Esophagus squamous epithelium (tissue), 5 donors: ENCODE data around the gene DENND5B. TPM values are rescaled to one million over a fixed set of nuclear protein-coding genes. Genes with fewer than 3 reads are reported as not detected.

Source experiments
- DNase-seq: peaks from one replicate; lab custom pipeline; 2025; lab: John Stamatoyannopoulos, UW
- H3K27ac ChIP-seq, 4 donors: fragments of 200-600 bp; sonication (generic); one replicate each; pipeline ENCODE4 v1.5.1; 2016 to 2019; ENCODE audit warnings: mild to moderate bottlenecking in 1 of 4
- H3K27me3 ChIP-seq, 4 donors: fragments of 200-600 bp; sonication (generic); 1 replicate in 3 of 4; 2 replicates in 1 of 4; pipeline versions ENCODE4 v1.5.1 to v1.6.0; 2017 to 2021; ENCODE audit warnings: antibody characterized with exemption in 1 of 4
- H3K36me3 ChIP-seq, 3 donors: fragments of 200-600 bp; sonication (generic); one replicate each; pipeline ENCODE4 v1.5.1; 2016 to 2019
- H3K4me1 ChIP-seq, 3 donors: fragments of 200-600 bp; sonication (generic); one replicate each; pipeline ENCODE4 v1.5.1; 2017 to 2019
- H3K4me3 ChIP-seq, 4 donors: fragments of 200-600 bp; sonication (generic); 1 replicate in 3 of 4; 2 replicates in 1 of 4; pipeline ENCODE4 v1.5.1; 2016 to 2019; ENCODE audit warnings: mild to moderate bottlenecking in 2 of 4, moderate library complexity in 1 of 4
- H3K9me3 ChIP-seq, 3 donors: fragments of 200-600 bp; sonication (generic); one replicate each; pipeline ENCODE4 v1.5.1; 2016 to 2019
- CTCF ChIP-seq, 6 experiments: fragments of 450-650 bp in 4 of 6; fragments of 200-600 bp in 2 of 6; sonication (generic) in 2 of 6; IDR thresholded peaks; one replicate each; pipeline ENCODE4 v1.5.1; 2016 to 2019; ENCODE audit warnings: antibody characterized with exemption in 6 of 6, mild to moderate bottlenecking in 4 of 6, moderate library complexity in 4 of 6
- POLR2A ChIP-seq, 4 donors: fragments of 450-650 bp; IDR thresholded peaks; one replicate each; pipeline ENCODE4 v1.6.1; 2017; ENCODE audit warnings: antibody characterized with exemption in 4 of 4, mild to moderate bottlenecking in 4 of 4, moderate library complexity in 3 of 4
- WGBS, 2 donors: methylation state at CpG; one replicate each; pipeline ENCODE4 v1.1.5; 2018; 5-methylcytosine and 5-hydroxymethylcytosine counted together
- intact Hi-C: fragments of 100-400 bp; cut with DNase I; formaldehyde crosslinking; loops from one replicate; pipeline ENCODE4 v1.15.0; 2022
- total RNA-seq, 4 donors: library from RNA; depleted of rRNA; stranded (reverse); fragments of >200 nt; gene quantifications; one replicate each; pipeline ENCODE4 v1.1.0, GENCODE V29; 2016
- donor health status: DM: yes; HTN: yes; CAD: no.

Gene DENND5B
- total RNA-seq, 4 donors from 2014 or later, result 0.38 to 5.3 (median 1.5) TPM

DNA sequence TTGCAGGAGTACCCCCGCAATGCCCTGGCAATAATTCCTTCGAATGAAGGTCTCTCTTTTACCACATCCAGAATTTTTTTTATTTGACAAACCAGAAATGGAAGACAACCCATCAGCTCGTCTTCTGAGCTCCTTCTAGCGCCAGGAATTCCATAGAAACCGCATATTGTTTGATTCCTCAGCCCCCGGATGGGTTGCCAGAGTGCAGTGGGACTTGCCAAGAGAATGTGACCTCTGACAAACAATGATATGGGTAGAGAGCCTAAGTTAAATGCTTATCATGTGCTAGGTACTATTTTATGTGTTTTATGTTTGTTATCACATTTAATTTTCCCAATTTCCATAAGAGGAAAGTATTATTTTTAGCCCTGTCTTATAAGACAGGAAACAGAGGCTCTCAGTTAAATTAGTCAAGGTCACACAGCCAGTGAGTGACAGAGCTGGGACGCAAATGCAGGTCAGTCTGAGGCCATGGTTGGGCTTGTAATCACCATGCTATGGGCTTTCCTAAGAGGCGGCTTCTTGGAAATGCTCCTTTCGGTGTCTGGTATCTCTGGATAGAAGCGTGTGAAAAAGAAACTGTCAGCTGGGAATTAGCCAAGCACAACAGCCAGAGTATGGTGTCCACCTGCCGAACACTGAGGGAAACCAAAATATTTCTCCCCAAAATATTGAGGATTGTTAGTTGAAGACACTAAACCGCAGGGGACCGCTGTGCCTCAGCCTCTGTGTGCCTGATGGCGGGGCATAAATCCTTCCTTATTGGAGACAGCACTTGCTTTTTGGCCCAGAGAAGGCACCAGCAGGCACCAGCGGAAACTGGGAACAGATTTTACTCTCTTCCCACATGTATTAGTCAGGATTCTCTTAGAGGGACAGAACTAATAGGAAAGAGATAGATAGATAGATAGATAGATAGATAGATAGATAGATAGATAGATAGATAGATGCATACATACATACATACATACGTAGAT, 39.1 kb upstream of the DENND5B start:
- no peak for DNase-seq
- no peaks in the 10 kb centered on the region for H3K36me3 ChIP-seq
- H3K27me3 ChIP-seq, result no peaks in the 10 kb centered on the region
- TF ChIP-seq POLR2A (IDR thresholded peaks at IDR 0.05), result no peak
- no peak for TF ChIP-seq CTCF (IDR thresholded peaks at IDR 0.05)
- intact Hi-C loops, result no loop called here
- peaks cover 0 to 9% (median 0%) of the 10 kb centered on the region in 3 donors for H3K4me1 ChIP-seq
- no peaks in the 10 kb centered on the region for H3K9me3 ChIP-seq
- no peak overlapping the region for H3K27ac ChIP-seq
- H3K4me3 ChIP-seq, result no peak overlapping the region
- WGBS, 2 donors, result 60 to 64% methylated on average over 15 to 16 of the region's 16 CpGs

GRCh38 chr12:31627456-31628054, 36.6 kb upstream of the DENND5B start:
- WGBS, 2 donors, result 82 to 87% methylated on average over 5 of the region's 5 CpGs
- TF ChIP-seq POLR2A (IDR thresholded peaks at IDR 0.05) (no peak), CTCF (IDR thresholded peaks at IDR 0.05) (no peak)
- no peak overlapping the region for H3K4me3 ChIP-seq
- no peaks in the 10 kb centered on the region for H3K9me3 ChIP-seq
- no peak for DNase-seq
- H3K27me3 ChIP-seq, result no peaks in the 10 kb centered on the region
- H3K27ac ChIP-seq, result no peak overlapping the region
- H3K4me1 ChIP-seq, result peaks cover 0 to 9% (median 0%) of the 10 kb centered on the region in 3 donors
- H3K36me3 ChIP-seq, result no peaks in the 10 kb centered on the region
- intact Hi-C loops, result no loop called here

- 63 to 68% methylated on average over 7 of the region's 7 CpGs for WGBS, 2 donors
- Histone ChIP-seq H3K27me3 (no peaks in the 10 kb centered on the region), H3K36me3 (no peaks in the 10 kb centered on the region), H3K27ac (no peak overlapping the region), H3K4me3 (no peak overlapping the region), H3K9me3 (no peaks in the 10 kb centered on the region), H3K4me1 (peaks cover 0 to 9% (median 0%) of the 10 kb centered on the region in 3 donors)
- no peak for DNase-seq
- intact Hi-C loops, result no loop called here
- TF ChIP-seq CTCF (IDR thresholded peaks at IDR 0.05) (no peak), POLR2A (IDR thresholded peaks at IDR 0.05) (no peak)
These were observed 35.5 kb upstream of the DENND5B start for GRCh38 chr12:31626270-31626995.

DNA sequence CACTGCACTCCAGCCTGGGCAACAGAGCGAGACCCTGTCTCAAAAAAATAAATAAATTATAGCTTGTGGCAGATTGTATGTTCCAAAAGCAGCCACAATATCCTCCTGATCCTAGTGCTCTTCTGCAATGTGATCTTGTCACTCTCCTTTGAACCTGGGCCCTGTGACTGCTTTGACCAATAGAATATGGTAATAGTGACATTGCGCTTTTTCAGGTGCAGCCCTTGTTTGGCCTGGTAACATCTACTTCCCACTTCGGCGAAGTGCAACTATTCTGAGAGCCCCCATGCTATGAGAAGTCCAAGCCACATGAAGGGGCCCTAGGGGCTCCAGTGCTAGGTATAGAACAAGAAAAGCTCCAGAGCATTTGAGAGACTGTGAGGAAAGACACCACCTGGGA, 31.1 kb upstream of the DENND5B start:
- intact Hi-C loops, result no loop called here
- no peak for DNase-seq
- Histone ChIP-seq H3K27me3 (peaks cover 0 to 5% (median 0%) of the 10 kb centered on the region in 4 donors), H3K27ac (no peak overlapping the region), H3K4me3 (no peak overlapping the region), H3K4me1 (no peaks in the 10 kb centered on the region), H3K36me3 (no peaks in the 10 kb centered on the region), H3K9me3 (no peaks in the 10 kb centered on the region)
- 90 to 100% methylated on average over 1 to 4 of the region's 4 CpGs for WGBS, 2 donors
- TF ChIP-seq CTCF (IDR thresholded peaks at IDR 0.05) (no peak), POLR2A (IDR thresholded peaks at IDR 0.05) (no peak)
